Loucy (cell line): ENCODE measurements around the gene NPFF.
"Not testable (repeated sequence)": the region's sequence is repeated elsewhere in the genome, so short reads cannot be mapped to it uniquely, and the experiment has no call there.

Experiments used
- H2AFZ ChIP-seq: fragments of 200-600 bp; sonication (generic); 2 replicates; pipeline ENCODE4 v1.6.0; 2016; ENCODE audit warnings: antibody characterized with exemption, mild to moderate bottlenecking, low read length, moderate library complexity
- H3F3A ChIP-seq: fragments of 200-600 bp; 2 replicates; pipeline ENCODE4 v1.6.0; 2016; ENCODE audit warnings: antibody characterized with exemption, low read depth, mild to moderate bottlenecking
- H3K27me3 ChIP-seq: fragments of 200-600 bp; sonication (generic); 2 replicates; pipeline ENCODE4 v1.6.1; 2014; ENCODE audit warnings: low read length, mild to moderate bottlenecking; ENCODE audit not compliant: insufficient read depth, poor library complexity, severe bottlenecking
- H3K36me3 ChIP-seq: fragments of 200-600 bp; sonication (generic); 2 replicates; pipeline ENCODE4 v1.6.1; 2016; ENCODE audit warnings: low read length; ENCODE audit not compliant: insufficient read depth
- H3K4me1 ChIP-seq: fragments of 200-600 bp; sonication (generic); 2 replicates; pipeline ENCODE4 v1.5.1; 2014; ENCODE audit warnings: low read length, mild to moderate bottlenecking; ENCODE audit not compliant: insufficient read depth, poor library complexity, severe bottlenecking
- H3K4me2 ChIP-seq: fragments of 200-600 bp; sonication (generic); 2 replicates; pipeline ENCODE4 v1.6.0; 2014; ENCODE audit warnings: antibody characterized with exemption, low read length, low read depth, mild to moderate bottlenecking; ENCODE audit not compliant: poor library complexity, severe bottlenecking
- H3K4me3 ChIP-seq: fragments of 200-600 bp; sonication (generic); 2 replicates; pipeline ENCODE4 v1.5.1; 2014; ENCODE audit warnings: low read length, mild to moderate bottlenecking, mixed read lengths; ENCODE audit not compliant: poor library complexity, severe bottlenecking
- H3K79me2 ChIP-seq: fragments of 200-600 bp; sonication (generic); 2 replicates; pipeline ENCODE4 v1.6.1; 2014; ENCODE audit warnings: low read length; ENCODE audit not compliant: insufficient read depth
- H3K9ac ChIP-seq: fragments of 200-600 bp; sonication (generic); 2 replicates; pipeline ENCODE4 v1.6.0; 2014; ENCODE audit warnings: mild to moderate bottlenecking, low read depth, low read length, moderate library complexity; ENCODE audit not compliant: poor library complexity, severe bottlenecking
- H3K9me2 ChIP-seq: fragments of 200-600 bp; sonication (generic); replicated peaks from 2 replicates; pipeline ENCODE4 v1.6.1; 2016; ENCODE audit warnings: low read depth, low read length, mixed read lengths
- H3K9me3 ChIP-seq: fragments of 200-600 bp; sonication (generic); 2 replicates; pipeline ENCODE4 v1.6.1; 2014; ENCODE audit warnings: mild to moderate bottlenecking, antibody characterized with exemption, low read length, low read depth; ENCODE audit not compliant: insufficient read depth
- H4K20me1 ChIP-seq: fragments of 200-600 bp; sonication (generic); 2 replicates; pipeline ENCODE4 v1.6.0; 2014; ENCODE audit warnings: antibody characterized with exemption, low read length, mild to moderate bottlenecking; ENCODE audit not compliant: insufficient read depth, poor library complexity, severe bottlenecking
- CTCF ChIP-seq: fragments of 200-600 bp; sonication (generic); conservative IDR thresholded peaks from 2 replicates; pipeline ENCODE4 v1.5.1; 2014; ENCODE audit warnings: mild to moderate bottlenecking, antibody characterized with exemption, low read length
- EZH2phosphoT487 ChIP-seq: fragments of 200-600 bp; IDR thresholded peaks from 2 replicates; pipeline ENCODE4 v1.6.1; 2018; ENCODE audit warnings: antibody characterized with exemption, mild to moderate bottlenecking, moderate library complexity, borderline replicate concordance

The NPFF gene

GRCh38 chr12:53550595-53550994 is 43.3 kb upstream of the NPFF start:
- H3K9me3 ChIP-seq: no peaks in the 10 kb centered on the region
- no peak overlapping the region for H3K4me3 ChIP-seq
- no peaks in the 10 kb centered on the region for H4K20me1 ChIP-seq
- no peak overlapping the region for H3K9ac ChIP-seq
- no peaks in the 10 kb centered on the region for H3K4me1 ChIP-seq
- H3K9me2 ChIP-seq: no peaks in the 10 kb centered on the region
- H3K4me2 ChIP-seq: no peak overlapping the region
- H2AFZ ChIP-seq: no peak overlapping the region
- no peaks in the 10 kb centered on the region for H3K27me3 ChIP-seq
- no peak for TF ChIP-seq EZH2phosphoT487
- TF ChIP-seq CTCF: no peak
- H3K36me3 ChIP-seq: peaks cover 6% of the 10 kb centered on the region; the same call in 1 of the 2 replicates
- H3K79me2 ChIP-seq: no peaks in the 10 kb centered on the region
- H3F3A ChIP-seq: no peaks in the 10 kb centered on the region

- H3K36me3 ChIP-seq: not testable (repeated sequence)
Observed at GRCh38 chr12:53550131-53550530, 42.8 kb upstream of the NPFF start.

GRCh38 chr12:53548354-53548753 is 41.1 kb upstream of the NPFF start:
- H3K4me2 ChIP-seq, H2AFZ ChIP-seq, H3K79me2 ChIP-seq, H3K4me3 ChIP-seq, H3K9ac ChIP-seq, H3K4me1 ChIP-seq, H3K9me3 ChIP-seq, H3K36me3 ChIP-seq, H3K9me2 ChIP-seq, H4K20me1 ChIP-seq, H3K27me3 ChIP-seq, H3F3A ChIP-seq: not testable (repeated sequence)

More at GRCh38 chr12:53550131-53550530, 42.8 kb upstream of the NPFF start:
- not testable (repeated sequence) for H2AFZ ChIP-seq, H3K9me3 ChIP-seq, H3K4me1 ChIP-seq, H3K4me3 ChIP-seq, H3K9me2 ChIP-seq, H3K79me2 ChIP-seq, H4K20me1 ChIP-seq, H3K9ac ChIP-seq, H3K4me2 ChIP-seq, H3F3A ChIP-seq, H3K27me3 ChIP-seq

GRCh38 chr12:53543539-53543938 is 36.3 kb upstream of the NPFF start:
- H3K79me2 ChIP-seq: no peaks in the 10 kb centered on the region
- H3K9ac ChIP-seq: no peak overlapping the region
- TF ChIP-seq EZH2phosphoT487 (no peak), CTCF (peak; percentile 90)
- no peaks in the 10 kb centered on the region for H3K27me3 ChIP-seq
- peaks cover 21% of the 10 kb centered on the region; the same call in 1 of the 2 replicates for H3K36me3 ChIP-seq
- no peak overlapping the region for H3K4me3 ChIP-seq
- no peaks in the 10 kb centered on the region for H3F3A ChIP-seq
- no peaks in the 10 kb centered on the region for H3K9me3 ChIP-seq
- H4K20me1 ChIP-seq: no peaks in the 10 kb centered on the region
- H3K4me1 ChIP-seq: no peaks in the 10 kb centered on the region
- no peak overlapping the region for H2AFZ ChIP-seq
- H3K9me2 ChIP-seq: no peaks in the 10 kb centered on the region
- H3K4me2 ChIP-seq: no peak overlapping the region
